ENCODE data around the gene BRINP1. TPM values are rescaled to one million over a fixed set of nuclear protein-coding genes. Genes with fewer than 3 reads are reported as not detected.

BRINP1 gene
- total RNA-seq, 2 experiments from 2014 or later = not detected

- Histone ChIP-seq H3K4me2 (ENCODE audit: low read length) (no peak overlapping the region), H3K9me3 (ENCODE audit: low read length) (no peaks in the 10 kb centered on the region), H3K27ac (ENCODE audit: low read depth, low read length, poor library complexity, severe bottlenecking) (no peak overlapping the region), H3K36me3 (ENCODE audit: insufficient read depth, low read length) (no peaks in the 10 kb centered on the region), H3K4me1 (ENCODE audit: insufficient read depth, low read length, poor library complexity, severe bottlenecking) (no peaks in the 10 kb centered on the region), H3K9me2 (ENCODE audit: insufficient read depth, low read length) (no peaks in the 10 kb centered on the region), H4K20me1 (ENCODE audit: insufficient read depth, low read length) (no peaks in the 10 kb centered on the region), H2AFZ (ENCODE audit: low read length) (no peak overlapping the region), H3K79me2 (ENCODE audit: insufficient read depth, low read depth, low read length) (no peaks in the 10 kb centered on the region), H3K4me3 (ENCODE audit: low read depth, low read length, poor library complexity, severe bottlenecking) (no peak overlapping the region)
- intact Hi-C loops (cut with micrococcal nuclease; ENCODE audit: unreplicated experiment) = loop anchor here (10.0 kb wide), 1 partner anchor 845 kb away; no protein-coding TSS in a partner anchor
- ChIA-PET POLR2A (no interaction called here), CTCF (ENCODE audit: unreplicated experiment) (no interaction called here)
- no TSS peak for BruUV-seq (replicated peaks)
- DNase-seq (ENCODE audit: low spot score) = no peak
- TF ChIP-seq CTCF (conservative IDR thresholded peaks at IDR 0.05; ENCODE audit: low read length) (no peak), EZH2phosphoT487 (IDR thresholded peaks at IDR 0.05; ENCODE audit: borderline replicate concordance, low read depth, low read length) (no peak)
Observed at GRCh38 chr9:119369680-119370366, 588 bp upstream of the BRINP1 start.

GRCh38 chr9:119368179-119368578 lies 1.1 kb downstream of the BRINP1 start:
- Histone ChIP-seq H3K79me2 (ENCODE audit: insufficient read depth, low read depth, low read length) (no peaks in the 10 kb centered on the region), H3K4me1 (ENCODE audit: insufficient read depth, low read length, poor library complexity, severe bottlenecking) (no peaks in the 10 kb centered on the region), H3K9me2 (ENCODE audit: insufficient read depth, low read length) (no peaks in the 10 kb centered on the region), H3K4me2 (ENCODE audit: low read length) (no peak overlapping the region), H3K27ac (ENCODE audit: low read depth, low read length, poor library complexity, severe bottlenecking) (no peak overlapping the region), H3K36me3 (ENCODE audit: insufficient read depth, low read length) (no peaks in the 10 kb centered on the region), H3K4me3 (ENCODE audit: low read depth, low read length, poor library complexity, severe bottlenecking) (no peak overlapping the region), H4K20me1 (ENCODE audit: insufficient read depth, low read length) (no peaks in the 10 kb centered on the region), H2AFZ (ENCODE audit: low read length) (no peak overlapping the region), H3K9me3 (ENCODE audit: low read length) (no peaks in the 10 kb centered on the region)
- no peak for DNase-seq (ENCODE audit: low spot score)
- POLR2A ChIA-PET = no interaction called here
- intact Hi-C loops (cut with micrococcal nuclease; ENCODE audit: unreplicated experiment) = loop anchor here (10.0 kb wide), 1 partner anchor 843 kb away; no protein-coding TSS in a partner anchor
- TF ChIP-seq EZH2phosphoT487 (IDR thresholded peaks at IDR 0.05; ENCODE audit: borderline replicate concordance, low read depth, low read length) = no peak
- TF ChIP-seq CTCF (conservative IDR thresholded peaks at IDR 0.05; ENCODE audit: low read length) = no peak
- CTCF ChIA-PET (ENCODE audit: unreplicated experiment) = no interaction called here
- no TSS peak for BruUV-seq (replicated peaks)

- DNase-seq (ENCODE audit: low spot score) = no peak
- no peaks in the 10 kb centered on the region for H3K79me2 ChIP-seq (ENCODE audit: insufficient read depth, low read depth, low read length)
- H3K4me1 ChIP-seq (ENCODE audit: insufficient read depth, low read length, poor library complexity, severe bottlenecking) = no peaks in the 10 kb centered on the region
- H3K9me3 ChIP-seq (ENCODE audit: low read length) = no peaks in the 10 kb centered on the region
- no TSS peak for BruUV-seq (replicated peaks)
- H3K36me3 ChIP-seq (ENCODE audit: insufficient read depth, low read length) = no peaks in the 10 kb centered on the region
- no peak overlapping the region for H3K4me2 ChIP-seq (ENCODE audit: low read length)
- H3K9me2 ChIP-seq (ENCODE audit: insufficient read depth, low read length) = no peaks in the 10 kb centered on the region
- H2AFZ ChIP-seq (ENCODE audit: low read length) = no peak overlapping the region
- H3K4me3 ChIP-seq (ENCODE audit: low read depth, low read length, poor library complexity, severe bottlenecking) = no peak overlapping the region
- POLR2A ChIA-PET = interaction anchor here (0.6 kb wide), 1 partner anchor 34 kb away, joined by 3 read pairs; no protein-coding TSS in a partner anchor
- no peaks in the 10 kb centered on the region for H4K20me1 ChIP-seq (ENCODE audit: insufficient read depth, low read length)
- intact Hi-C loops (cut with micrococcal nuclease; ENCODE audit: unreplicated experiment) = loop anchor here (10.0 kb wide), 1 partner anchor 843 kb away; no protein-coding TSS in a partner anchor
- TF ChIP-seq EZH2phosphoT487 (IDR thresholded peaks at IDR 0.05; ENCODE audit: borderline replicate concordance, low read depth, low read length) (no peak), CTCF (conservative IDR thresholded peaks at IDR 0.05; ENCODE audit: low read length) (no peak)
- no peak overlapping the region for H3K27ac ChIP-seq (ENCODE audit: low read depth, low read length, poor library complexity, severe bottlenecking)
- CTCF ChIA-PET (ENCODE audit: unreplicated experiment) = no interaction called here
Observed at GRCh38 chr9:119367683-119368075, 1.6 kb downstream of the BRINP1 start.

Data from OCI-LY7 (cell line).